Fibroblast of the aortic adventitia (primary cell): ENCODE results near the gene CTNNBIP1. TPM values are rescaled to one million over a fixed set of nuclear protein-coding genes. Genes with fewer than 3 reads are reported as not detected.

ENCODE experiments used
- DNase-seq: peaks from one replicate; pipeline ENCODE4 v3.0.0-alpha.2; 2010; ENCODE audit warnings: low read depth
- H3K4me3 ChIP-seq: 2 replicates; pipeline ENCODE4 v1.5.1; 2011; ENCODE audit warnings: low read depth, mild to moderate bottlenecking, control low read depth, low read length, moderate library complexity
- total RNA-seq: library from RNA; depleted of rRNA; stranded (reverse); fragments of >200 nt; gene quantifications from 2 replicates; pipeline ENCODE4 v1.2.3, GENCODE V29; 2012; ENCODE audit warnings: low replicate concordance
- TF ChIP-seq, protein P1 (sequence below): IDR thresholded peaks from 2 replicates; pipeline ENCODE4 v1.5.1; 2011; ENCODE audit warnings: mild to moderate bottlenecking, low read length, control low read depth, inconsistent platforms; ENCODE audit not compliant: insufficient read depth

The CTNNBIP1 gene
- total RNA-seq, 1 donor = 11.9 TPM

DNA sequence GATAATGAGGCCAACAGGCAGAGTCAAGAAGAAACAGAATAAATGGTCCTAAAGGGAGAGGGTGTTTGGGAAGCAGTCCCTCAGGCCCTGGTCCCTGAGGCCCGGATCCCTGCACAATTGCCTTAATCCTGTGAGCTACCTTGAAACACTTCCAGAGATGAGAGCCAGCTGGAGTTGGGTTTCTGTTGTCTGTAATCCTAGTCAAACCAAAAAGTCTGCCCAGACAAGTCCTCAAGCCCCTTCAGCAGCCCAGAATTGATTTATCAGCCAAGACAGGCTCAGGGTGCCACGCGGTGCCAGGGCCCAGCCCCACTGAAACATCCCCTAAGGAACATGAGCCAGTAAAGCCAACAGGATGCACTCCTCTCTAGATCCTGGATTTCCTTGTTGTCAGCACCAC, 69.9 kb downstream of the CTNNBIP1 start:
- TF ChIP-seq, protein P1, sequence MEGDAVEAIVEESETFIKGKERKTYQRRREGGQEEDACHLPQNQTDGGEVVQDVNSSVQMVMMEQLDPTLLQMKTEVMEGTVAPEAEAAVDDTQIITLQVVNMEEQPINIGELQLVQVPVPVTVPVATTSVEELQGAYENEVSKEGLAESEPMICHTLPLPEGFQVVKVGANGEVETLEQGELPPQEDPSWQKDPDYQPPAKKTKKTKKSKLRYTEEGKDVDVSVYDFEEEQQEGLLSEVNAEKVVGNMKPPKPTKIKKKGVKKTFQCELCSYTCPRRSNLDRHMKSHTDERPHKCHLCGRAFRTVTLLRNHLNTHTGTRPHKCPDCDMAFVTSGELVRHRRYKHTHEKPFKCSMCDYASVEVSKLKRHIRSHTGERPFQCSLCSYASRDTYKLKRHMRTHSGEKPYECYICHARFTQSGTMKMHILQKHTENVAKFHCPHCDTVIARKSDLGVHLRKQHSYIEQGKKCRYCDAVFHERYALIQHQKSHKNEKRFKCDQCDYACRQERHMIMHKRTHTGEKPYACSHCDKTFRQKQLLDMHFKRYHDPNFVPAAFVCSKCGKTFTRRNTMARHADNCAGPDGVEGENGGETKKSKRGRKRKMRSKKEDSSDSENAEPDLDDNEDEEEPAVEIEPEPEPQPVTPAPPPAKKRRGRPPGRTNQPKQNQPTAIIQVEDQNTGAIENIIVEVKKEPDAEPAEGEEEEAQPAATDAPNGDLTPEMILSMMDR = no peak
- no peak overlapping the region for H3K4me3 ChIP-seq
- DNase-seq = no peak

DNA sequence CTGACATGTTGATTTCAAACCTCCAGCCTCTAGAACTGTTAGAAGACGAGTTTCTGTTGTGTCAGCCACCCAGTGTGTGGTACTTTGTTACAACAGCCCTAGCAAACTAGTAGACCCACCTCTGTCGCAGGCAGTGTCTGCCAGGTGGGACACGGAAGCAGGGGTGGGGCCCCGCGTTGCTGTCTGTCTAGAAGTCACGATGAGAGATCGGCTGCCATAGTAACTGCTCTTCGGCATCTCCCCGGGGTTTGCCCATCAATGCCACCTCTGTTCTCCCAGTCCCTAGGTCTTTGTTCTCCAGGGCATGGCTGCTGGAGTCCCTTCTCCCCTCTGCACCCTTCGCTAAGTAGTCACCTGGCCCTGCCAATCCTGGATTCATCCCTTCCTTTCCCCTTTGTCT, 71.1 kb downstream of the CTNNBIP1 start:
- H3K4me3 ChIP-seq = no peak overlapping the region
- TF ChIP-seq, protein P1 = no peak
- DNase-seq = no peak

DNA sequence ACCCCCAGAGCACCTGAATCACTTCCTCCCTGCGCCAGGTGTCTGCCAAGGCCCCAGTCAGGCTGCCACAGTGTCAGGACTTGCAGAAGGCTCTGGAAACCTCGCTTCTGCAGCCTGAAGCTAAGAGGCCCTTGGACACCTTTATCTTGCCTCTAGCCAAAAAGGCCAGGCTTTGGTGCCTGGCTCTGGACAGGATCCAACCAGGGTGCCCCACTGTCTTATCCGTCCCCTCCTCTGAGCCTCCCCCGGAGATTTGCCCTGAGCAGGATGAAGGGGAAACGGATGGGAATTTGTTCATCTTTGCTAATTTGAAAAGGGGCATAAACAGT, 73.5 kb downstream of the CTNNBIP1 start:
- no peak overlapping the region for H3K4me3 ChIP-seq
- TF ChIP-seq, protein P1 = no peak
- DNase-seq = no peak

DNA sequence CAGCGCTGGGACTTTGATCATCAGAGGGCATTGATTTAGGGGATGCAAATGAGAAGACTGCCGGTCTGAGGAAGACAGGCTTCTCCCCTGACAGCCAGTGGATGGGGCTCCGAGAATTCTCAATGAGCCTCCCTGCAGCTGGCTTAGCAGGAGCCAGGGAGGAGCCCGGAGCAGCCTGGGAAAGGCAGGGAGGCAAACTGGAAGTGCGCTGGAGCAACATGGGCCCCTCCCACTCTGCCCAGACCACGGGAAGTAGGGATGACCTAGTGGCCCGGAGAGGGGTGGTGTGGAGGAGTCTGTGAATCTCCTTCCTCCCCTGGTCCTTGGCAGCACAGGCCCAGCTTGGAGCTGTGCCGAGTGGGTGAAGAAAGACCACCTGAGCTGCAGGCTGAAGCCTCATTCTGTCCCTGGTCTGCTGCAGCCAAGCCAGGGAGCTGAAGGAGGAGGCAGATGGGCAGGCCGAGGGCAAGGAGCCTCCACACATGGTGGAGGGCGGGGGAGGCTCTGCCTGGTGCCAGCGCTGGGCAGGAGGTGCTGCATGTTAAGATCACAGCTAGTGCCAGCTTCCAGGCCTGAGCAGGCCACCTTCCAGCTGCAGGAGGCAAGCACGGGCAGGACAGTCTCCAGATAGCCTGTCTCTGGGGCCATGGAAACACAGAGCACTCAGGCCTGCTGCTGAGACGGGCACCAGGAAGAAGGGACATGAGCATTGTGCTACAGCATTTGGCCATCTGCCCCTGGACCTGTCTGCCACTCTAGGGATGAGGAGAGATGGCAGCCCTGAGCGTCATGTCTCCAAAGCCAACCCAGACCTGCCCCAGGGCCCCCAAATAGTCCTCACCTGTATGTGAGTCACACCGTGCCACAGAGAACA, 74.1 kb downstream of the CTNNBIP1 start:
- H3K4me3 ChIP-seq = no peak overlapping the region
- no peak for DNase-seq
- TF ChIP-seq, protein P1 = no peak

DNA sequence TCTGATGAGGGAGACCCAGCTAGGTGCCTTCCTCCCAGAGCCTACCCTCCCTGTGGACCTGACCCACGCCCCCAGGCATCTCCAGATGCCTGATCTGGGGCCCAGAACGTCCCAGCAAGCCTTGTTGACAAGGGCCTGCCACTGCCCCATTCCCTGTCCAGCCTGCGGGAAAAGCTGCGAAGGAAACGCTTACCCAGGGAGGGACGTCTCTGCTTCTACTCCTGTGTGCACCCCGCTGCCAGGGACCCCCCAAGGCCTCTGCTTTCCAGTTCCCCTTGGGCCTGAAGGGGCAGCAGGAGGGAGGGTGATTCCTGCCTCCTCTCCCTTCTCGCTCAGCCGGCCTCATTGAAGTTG, 74.7 kb downstream of the CTNNBIP1 start:
- H3K4me3 ChIP-seq = no peak overlapping the region
- DNase-seq = no peak
- TF ChIP-seq, protein P1 = no peak

GRCh38 chr1:9833632-9834031, 76.4 kb downstream of the CTNNBIP1 start:
- H3K4me3 ChIP-seq = no peak overlapping the region
- TF ChIP-seq, protein P1 = no peak

GRCh38 chr1:9827558-9828185, 82.4 kb downstream of the CTNNBIP1 start:
- H3K4me3 ChIP-seq = no peak overlapping the region
- DNase-seq = no peak

More at GRCh38 chr1:9833632-9834031, 76.4 kb downstream of the CTNNBIP1 start:
- DNase-seq = no peak

More at GRCh38 chr1:9827558-9828185, 82.4 kb downstream of the CTNNBIP1 start:
- TF ChIP-seq, protein P1 = peak; percentile 49
